Upper lobe of left lung (tissue), 4 donors: Measurements from ENCODE around the gene C5orf63.
A peak's percentile ranks its signal among the peaks of the same experiment; 100 is the strongest.

Experiments
- CTCF ChIP-seq, 6 experiments: fragments of 450-650 bp in 4 of 6; fragments of 200-600 bp in 2 of 6; sonication (generic) in 2 of 6; IDR thresholded peaks; one replicate each; pipeline ENCODE4 v1.5.1; 2016 to 2019; ENCODE audit warnings: antibody characterized with exemption in 6 of 6
- POLR2A ChIP-seq, 4 donors: fragments of 450-650 bp; IDR thresholded peaks; one replicate each; pipeline ENCODE4 v1.5.1; 2016 to 2017; ENCODE audit warnings: antibody characterized with exemption in 4 of 4, mild to moderate bottlenecking in 2 of 4
- POLR2AphosphoS5 ChIP-seq, 2 donors: sonication (generic); formaldehyde crosslinking; IDR thresholded peaks; one replicate each; pipeline ENCODE4 v1.5.1; 2017; ENCODE audit warnings: antibody characterized with exemption in 2 of 2

GRCh38 chr5:127101533-127101932, 28.2 kb upstream of the C5orf63 start:
- TF ChIP-seq CTCF (IDR thresholded peaks at IDR 0.05) = no peak
- no peak for TF ChIP-seq POLR2A (IDR thresholded peaks at IDR 0.05)
- TF ChIP-seq POLR2AphosphoS5 (IDR thresholded peaks at IDR 0.05) = peak in 1 of 2 donors; percentile 20
